ENCODE results near the gene ZBTB22. TPM values are rescaled to one million over a fixed set of nuclear protein-coding genes. Genes with fewer than 3 reads are reported as not detected.

Gene ZBTB22, protein sequence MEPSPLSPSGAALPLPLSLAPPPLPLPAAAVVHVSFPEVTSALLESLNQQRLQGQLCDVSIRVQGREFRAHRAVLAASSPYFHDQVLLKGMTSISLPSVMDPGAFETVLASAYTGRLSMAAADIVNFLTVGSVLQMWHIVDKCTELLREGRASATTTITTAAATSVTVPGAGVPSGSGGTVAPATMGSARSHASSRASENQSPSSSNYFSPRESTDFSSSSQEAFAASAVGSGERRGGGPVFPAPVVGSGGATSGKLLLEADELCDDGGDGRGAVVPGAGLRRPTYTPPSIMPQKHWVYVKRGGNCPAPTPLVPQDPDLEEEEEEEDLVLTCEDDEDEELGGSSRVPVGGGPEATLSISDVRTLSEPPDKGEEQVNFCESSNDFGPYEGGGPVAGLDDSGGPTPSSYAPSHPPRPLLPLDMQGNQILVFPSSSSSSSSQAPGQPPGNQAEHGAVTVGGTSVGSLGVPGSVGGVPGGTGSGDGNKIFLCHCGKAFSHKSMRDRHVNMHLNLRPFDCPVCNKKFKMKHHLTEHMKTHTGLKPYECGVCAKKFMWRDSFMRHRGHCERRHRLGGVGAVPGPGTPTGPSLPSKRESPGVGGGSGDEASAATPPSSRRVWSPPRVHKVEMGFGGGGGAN
- 19.5 and 24.2 TPM in 2 replicates for total RNA-seq

DNA sequence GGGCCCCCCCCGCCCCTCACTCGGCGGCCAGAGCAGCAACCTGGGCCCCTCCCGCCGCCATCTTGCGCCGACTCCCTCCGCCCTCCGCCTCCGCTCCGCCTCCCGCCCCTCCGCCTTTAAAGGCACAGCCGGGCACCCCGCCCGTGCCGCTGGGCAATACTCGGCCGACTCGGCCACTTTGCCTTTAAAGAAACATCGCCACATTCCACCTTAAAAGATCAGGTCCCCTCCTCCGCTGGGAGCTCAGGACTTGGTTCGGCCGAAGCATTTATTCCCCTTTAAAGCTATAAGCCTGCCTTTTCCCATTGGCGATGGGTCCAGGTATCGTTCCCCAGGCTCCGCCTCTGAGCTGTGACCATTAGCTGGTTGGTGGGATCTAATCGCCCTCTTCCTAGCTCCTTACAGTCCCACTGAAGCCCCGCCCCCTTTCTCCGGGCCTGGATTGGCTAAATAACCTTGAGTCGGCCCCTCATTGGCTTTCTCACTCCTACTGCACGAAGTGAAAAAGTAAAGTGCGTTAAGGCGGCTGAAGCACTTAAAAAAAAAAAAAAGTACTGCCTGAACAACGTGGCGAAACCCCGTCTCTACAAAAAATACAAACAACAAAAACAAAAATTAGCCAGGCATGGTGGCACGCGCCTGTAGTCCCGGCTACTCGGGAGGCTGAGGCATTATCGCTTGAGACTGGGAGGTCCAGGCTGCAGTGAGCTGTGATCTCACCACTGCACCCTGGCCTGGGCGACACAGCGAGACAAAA is at the start of gene ZBTB22:
Gene ZBTB22, minus strand, starts transcription at position 76 of the 757 bp plus-strand sequence. CDS start 828 bp downstream, outside the sequence.

DNA sequence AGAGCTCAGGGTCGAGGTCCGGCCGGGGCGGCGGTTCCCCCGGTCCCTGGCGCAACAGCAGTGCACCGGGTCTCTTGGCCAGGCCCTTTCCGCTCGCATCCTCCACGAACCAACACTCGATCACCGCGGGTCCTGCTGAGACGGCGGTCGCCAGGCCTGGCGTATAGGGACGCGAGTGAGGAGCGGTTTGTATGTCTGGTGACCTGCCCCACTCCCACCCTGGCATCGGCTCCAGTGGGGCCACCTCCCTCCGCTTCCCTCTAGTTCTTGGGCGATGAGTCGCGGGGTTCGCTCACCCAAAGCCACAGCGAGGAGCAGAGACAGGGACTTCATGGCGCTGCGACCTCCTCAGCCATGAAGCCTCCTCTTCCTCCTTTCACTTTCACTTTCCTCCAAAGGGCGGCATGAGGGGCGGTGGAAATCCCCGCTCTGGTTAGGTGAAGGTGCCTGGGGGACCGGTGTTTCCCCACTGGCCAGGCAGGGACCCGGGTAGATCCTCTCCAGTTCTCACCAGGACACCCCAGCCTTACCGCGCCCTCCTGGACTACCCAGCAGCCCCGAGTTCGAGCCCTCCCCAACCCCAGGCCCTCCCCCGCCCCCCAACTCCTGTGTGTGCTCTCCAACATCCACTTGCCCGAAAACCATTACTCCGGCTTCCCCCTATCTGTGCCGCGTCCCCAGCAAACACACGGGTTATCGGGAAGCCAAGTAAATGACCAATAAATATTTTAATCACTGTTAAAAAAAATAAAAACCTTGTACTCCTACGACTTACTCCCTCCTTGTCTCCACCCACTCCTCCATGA is 3.6 kb downstream of the ZBTB22 start, which contains the start of gene TAPBP:
Gene TAPBP, minus strand, starts transcription at position 370 of the 806 bp plus-strand sequence. Its CDS starts 37 bp downstream, at position 333.

DNA sequence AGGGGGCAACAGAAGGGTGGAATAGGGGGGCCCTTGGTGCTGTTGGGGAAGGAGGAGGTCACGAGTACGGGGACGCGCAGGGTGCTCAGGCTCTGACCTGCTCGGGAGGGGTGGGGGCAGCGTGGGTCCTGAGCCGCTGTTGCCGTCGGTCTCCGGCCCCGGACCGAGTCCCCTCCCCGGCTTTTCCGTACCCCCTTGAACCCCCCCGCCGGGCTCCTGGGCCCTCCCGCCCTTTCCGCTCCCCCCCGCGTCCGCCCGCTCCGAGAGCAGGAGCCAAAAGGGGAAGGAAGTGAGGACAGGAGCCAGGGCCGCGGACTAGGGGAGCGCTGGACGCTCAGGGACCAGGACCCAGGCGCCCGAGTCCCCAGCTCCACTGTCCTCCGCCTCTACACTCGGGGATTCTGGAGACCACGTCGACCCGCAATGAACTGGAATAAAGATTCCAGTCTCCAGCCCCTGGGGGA is 18.7 kb downstream of the ZBTB22 start, which contains the start of gene RGL2:
Gene RGL2, minus strand, starts transcription at position 170 of the 464 bp plus-strand sequence. CDS start 332 bp downstream, outside the sequence.

GRCh38 chr6:33288921-33289783 is 28.4 kb downstream of the ZBTB22 start, which contains the start of the genes PFDN6 and WDR46:
Gene PFDN6, plus strand, starts transcription at chr6:33289601. Its CDS starts 256 bp downstream, at chr6:33289857.
Gene WDR46, minus strand, starts transcription at chr6:33289239. Its CDS starts 69 bp downstream, at chr6:33289170.

GRCh38 chr6:33276864-33277662 is 40.5 kb downstream of the ZBTB22 start, which contains the start of gene B3GALT4:
Gene B3GALT4, plus strand, starts transcription at chr6:33277123. Its CDS starts 297 bp downstream, at chr6:33277420.

GRCh38 chr6:33271468-33272274 is 45.9 kb downstream of the ZBTB22 start, which contains the start of the genes RPS18 and VPS52:
Gene RPS18, plus strand, starts transcription at chr6:33272075. Its CDS starts 45 bp downstream, at chr6:33272120.
Gene VPS52, minus strand, starts transcription at chr6:33271876. Its CDS starts 201 bp downstream, at chr6:33271675.

Other genes with a start within 250 kb of the ZBTB22 start
- 0.55 and 4.0 TPM in 2 replicates for gene HLA-DPA1, start 244.1 kb downstream of the ZBTB22 start, total RNA-seq
- 6.8 and 21.1 TPM in 2 replicates for gene HLA-DPB1, start 241.8 kb downstream of the ZBTB22 start, total RNA-seq
- 0.11 and 0.12 TPM in 2 replicates for gene COL11A2, start 125.3 kb downstream of the ZBTB22 start, total RNA-seq
- gene RXRB, start 117.1 kb downstream of the ZBTB22 start, total RNA-seq = 23.9 and 25.0 TPM in 2 replicates
- gene SLC39A7, start 116.9 kb downstream of the ZBTB22 start, total RNA-seq = 129 and 159 TPM in 2 replicates
- gene HSD17B8, start 113.1 kb downstream of the ZBTB22 start, total RNA-seq = 2.7 and 8.9 TPM in 2 replicates
- 26.7 and 34.0 TPM in 2 replicates for gene RING1, start 109.2 kb downstream of the ZBTB22 start, total RNA-seq
- gene VPS52, start 45.9 kb downstream of the ZBTB22 start, total RNA-seq = 35.0 and 35.6 TPM in 2 replicates
- 3,212 and 3,760 TPM in 2 replicates for gene RPS18, start 45.7 kb downstream of the ZBTB22 start, total RNA-seq
- 4.4 and 5.3 TPM in 2 replicates for gene B3GALT4, start 40.6 kb downstream of the ZBTB22 start, total RNA-seq
- gene WDR46, start 28.5 kb downstream of the ZBTB22 start, total RNA-seq = 79.9 and 102 TPM in 2 replicates
- 38.9 and 42.8 TPM in 2 replicates for gene PFDN6, start 28.1 kb downstream of the ZBTB22 start, total RNA-seq
- 20.1 and 23.9 TPM in 2 replicates for gene RGL2, start 18.8 kb downstream of the ZBTB22 start, total RNA-seq
- gene TAPBP, start 3.7 kb downstream of the ZBTB22 start, total RNA-seq = 33.0 and 49.9 TPM in 2 replicates
- 24.7 and 70.2 TPM in 2 replicates for gene DAXX, start 5.2 kb upstream of the ZBTB22 start, total RNA-seq
- 15.0 and 57.7 TPM in 2 replicates for gene KIFC1, start 74.1 kb upstream of the ZBTB22 start, total RNA-seq
- 23.0 and 29.7 TPM in 2 replicates for gene PHF1, start 93.3 kb upstream of the ZBTB22 start, total RNA-seq
- 109 and 129 TPM in 2 replicates for gene CUTA, start 100.4 kb upstream of the ZBTB22 start, total RNA-seq
- 4.6 and 6.0 TPM in 2 replicates for gene SYNGAP1, start 102.3 kb upstream of the ZBTB22 start, total RNA-seq
- 5.0 and 5.7 TPM in 2 replicates for gene ZBTB9, start 136.8 kb upstream of the ZBTB22 start, total RNA-seq

Measured in uterine smooth muscle cell (primary cell).